MM.1S (cell line): ENCODE results near the gene CTSH.

Source experiments
- EZH2 ChIP-seq: fragments of 300-600 bp; sonication (generic); optimal IDR thresholded peaks from 2 replicates; pipeline ENCODE3; 2017; ENCODE audit warnings: low read depth, mild to moderate bottlenecking, antibody characterized with exemption, low read length, mixed read lengths
- EZH2phosphoT487 ChIP-seq: fragments of 300-600 bp; sonication (generic); IDR thresholded peaks from 2 replicates; pipeline ENCODE4 v1.6.1; 2018; ENCODE audit warnings: antibody characterized with exemption, low read length
- TF ChIP-seq, protein P1 (sequence below): fragments of 300-600 bp; sonication (generic); IDR thresholded peaks from 2 replicates; pipeline ENCODE4 v1.5.1; 2016; ENCODE audit warnings: antibody characterized with exemption, low read length, mixed read lengths

DNA sequence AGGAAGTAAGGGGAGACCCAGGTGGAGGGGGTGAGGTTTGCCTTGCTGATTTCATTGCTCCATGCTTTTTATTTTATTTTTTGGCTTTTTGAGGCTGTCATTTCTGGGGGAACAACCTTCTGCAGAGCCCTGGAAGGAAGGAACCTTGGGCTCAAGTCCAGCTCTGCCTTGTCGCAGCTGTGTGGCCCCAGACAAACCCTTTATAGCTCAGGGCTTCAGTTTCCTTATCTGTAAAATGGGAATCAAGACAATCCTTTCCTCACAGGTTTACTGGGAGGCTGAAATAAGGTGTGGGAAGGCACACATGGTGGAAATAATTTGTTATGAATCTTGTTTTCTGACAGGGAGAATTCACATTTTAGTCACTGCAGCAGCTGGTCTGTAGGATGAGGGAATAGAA, 45.4 kb upstream of the CTSH start:
- TF ChIP-seq, protein P1, sequence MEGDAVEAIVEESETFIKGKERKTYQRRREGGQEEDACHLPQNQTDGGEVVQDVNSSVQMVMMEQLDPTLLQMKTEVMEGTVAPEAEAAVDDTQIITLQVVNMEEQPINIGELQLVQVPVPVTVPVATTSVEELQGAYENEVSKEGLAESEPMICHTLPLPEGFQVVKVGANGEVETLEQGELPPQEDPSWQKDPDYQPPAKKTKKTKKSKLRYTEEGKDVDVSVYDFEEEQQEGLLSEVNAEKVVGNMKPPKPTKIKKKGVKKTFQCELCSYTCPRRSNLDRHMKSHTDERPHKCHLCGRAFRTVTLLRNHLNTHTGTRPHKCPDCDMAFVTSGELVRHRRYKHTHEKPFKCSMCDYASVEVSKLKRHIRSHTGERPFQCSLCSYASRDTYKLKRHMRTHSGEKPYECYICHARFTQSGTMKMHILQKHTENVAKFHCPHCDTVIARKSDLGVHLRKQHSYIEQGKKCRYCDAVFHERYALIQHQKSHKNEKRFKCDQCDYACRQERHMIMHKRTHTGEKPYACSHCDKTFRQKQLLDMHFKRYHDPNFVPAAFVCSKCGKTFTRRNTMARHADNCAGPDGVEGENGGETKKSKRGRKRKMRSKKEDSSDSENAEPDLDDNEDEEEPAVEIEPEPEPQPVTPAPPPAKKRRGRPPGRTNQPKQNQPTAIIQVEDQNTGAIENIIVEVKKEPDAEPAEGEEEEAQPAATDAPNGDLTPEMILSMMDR = no peak
- TF ChIP-seq EZH2 (no peak), EZH2phosphoT487 (no peak)
